LNCaP clone FGC (cell line): ENCODE data around the gene CDC16.
"Not testable (repeated sequence)": the region's sequence is repeated elsewhere in the genome, so short reads cannot be mapped to it uniquely, and the experiment has no call there.

Experiments
- DNase-seq: peaks from one replicate; pipeline ENCODE4 v3.0.0-alpha.2; 2011; ENCODE audit warnings: low read depth
- H3K4me3 ChIP-seq: 2 replicates; pipeline ENCODE4 v1.5.1; 2011; ENCODE audit warnings: mild to moderate bottlenecking, low read depth, low read length, control low read depth
- CTCF ChIP-seq: IDR thresholded peaks from 2 replicates; pipeline ENCODE4 v1.5.1; 2012; ENCODE audit warnings: mild to moderate bottlenecking; ENCODE audit not compliant: control insufficient read depth, insufficient read depth; ENCODE audit errors: extremely low read depth

Gene CDC16

GRCh38 chr13:114248011-114248410, 13.3 kb downstream of the CDC16 start:
- TF ChIP-seq CTCF, result no peak
- no peak for DNase-seq
- no peak overlapping the region for H3K4me3 ChIP-seq

- DNase-seq, result no peak
- TF ChIP-seq CTCF, result no peak
These were observed 14.4 kb downstream of the CDC16 start for GRCh38 chr13:114249077-114249476.

GRCh38 chr13:114251639-114252440, 17.1 kb downstream of the CDC16 start:
- DNase-seq, H3K4me3 ChIP-seq: not testable (repeated sequence)

More at GRCh38 chr13:114249077-114249476, 14.4 kb downstream of the CDC16 start:
- H3K4me3 ChIP-seq, result no peak overlapping the region

DNA sequence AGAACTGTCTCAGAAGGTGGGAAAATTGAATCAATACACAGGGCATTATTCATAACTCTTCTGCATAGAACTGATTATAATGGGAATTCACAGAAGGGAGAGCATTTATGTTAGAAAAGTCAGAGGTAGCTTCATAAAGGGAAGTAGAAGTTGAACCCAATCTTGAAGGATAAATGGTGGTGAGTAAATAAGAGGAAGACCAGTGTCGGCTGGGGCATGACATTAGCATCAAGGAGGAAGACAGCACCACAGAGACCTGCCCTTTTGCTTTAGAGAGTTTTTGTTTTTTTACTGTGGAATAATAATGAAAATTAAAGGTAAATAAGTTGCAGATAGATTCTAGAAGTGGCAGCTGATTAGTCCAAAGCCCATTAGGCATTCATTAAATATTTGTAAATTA, 21.9 kb downstream of the CDC16 start:
- no peak for DNase-seq
- H3K4me3 ChIP-seq, result no peak overlapping the region
- TF ChIP-seq CTCF, result no peak

DNA sequence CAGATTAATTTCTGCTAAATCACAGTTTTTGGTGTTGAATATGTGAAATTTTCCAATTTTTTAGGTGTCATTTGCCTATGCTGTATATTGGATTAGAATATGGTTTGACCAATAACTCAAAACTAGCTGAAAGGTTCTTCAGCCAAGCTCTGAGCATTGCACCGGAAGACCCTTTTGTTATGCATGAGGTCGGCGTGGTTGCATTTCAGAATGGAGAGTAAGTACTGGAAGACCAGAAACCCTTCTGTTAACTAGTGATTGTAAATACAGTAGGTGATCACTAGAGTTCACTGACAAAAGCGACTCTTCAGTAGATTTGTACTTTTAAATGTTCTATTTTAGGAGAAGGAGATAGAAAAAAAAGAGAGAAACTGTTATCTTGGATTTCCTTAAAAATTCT, 22.3 kb downstream of the CDC16 start:
- no peak overlapping the region for H3K4me3 ChIP-seq
- no peak for DNase-seq
- no peak for TF ChIP-seq CTCF

GRCh38 chr13:114258589-114258988, 23.9 kb downstream of the CDC16 start:
- no peak for DNase-seq
- TF ChIP-seq CTCF, result no peak
- H3K4me3 ChIP-seq, result peak overlapping the region; percentile 3; the same call in 1 of the 2 replicates

GRCh38 chr13:114259374-114259773, 24.7 kb downstream of the CDC16 start:
- no peak for DNase-seq

More at GRCh38 chr13:114259374-114259773, 24.7 kb downstream of the CDC16 start:
- peak overlapping the region; percentile 14; the same call in 1 of the 2 replicates for H3K4me3 ChIP-seq
- no peak for TF ChIP-seq CTCF
